DMS153 (cell line): ENCODE results near the gene AKIP1.

ENCODE experiments used
- DNase-seq: peaks from one replicate; lab custom pipeline; 2025; lab: John Stamatoyannopoulos, UW

Gene AKIP1

DNA sequence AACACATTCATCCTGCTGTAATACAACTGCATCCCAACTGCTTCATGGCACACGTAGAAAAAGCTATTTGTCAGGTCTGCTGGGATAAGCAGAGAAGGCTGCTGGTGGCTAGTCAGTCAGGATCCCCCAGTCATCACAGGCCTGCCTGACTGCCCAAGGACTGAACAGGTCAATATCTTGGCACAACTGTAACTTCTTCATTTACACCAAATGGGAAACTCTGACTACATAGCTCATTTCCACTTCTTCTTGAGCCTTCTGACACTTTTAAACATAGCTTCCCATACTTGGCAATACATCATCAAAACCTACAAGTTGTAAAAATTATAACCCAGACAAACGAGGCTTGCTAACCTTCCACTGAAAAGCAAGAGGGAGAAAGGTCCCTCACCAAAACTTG lies 50.4 kb downstream of the AKIP1 start:
- no peak for DNase-seq

DNA sequence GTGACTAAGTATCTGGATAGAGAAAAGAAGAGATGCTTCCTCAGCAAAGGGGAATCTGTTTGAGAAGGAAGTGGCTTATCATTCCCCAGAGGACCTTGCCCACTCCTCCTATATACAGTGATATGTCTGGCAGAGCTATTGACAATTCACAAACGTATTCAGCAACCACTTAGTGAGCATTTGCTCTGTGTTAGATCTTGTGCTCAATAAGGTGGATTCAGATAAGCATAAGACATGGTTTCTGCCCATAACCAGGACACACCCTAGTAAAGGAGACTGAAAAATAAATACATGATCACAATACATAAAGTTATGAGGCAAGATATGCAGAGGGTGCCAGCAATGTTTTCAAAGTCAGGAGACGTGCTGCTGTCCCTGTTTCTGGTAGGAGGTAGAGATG lies 51.9 kb downstream of the AKIP1 start:
- DNase-seq: no peak

DNA sequence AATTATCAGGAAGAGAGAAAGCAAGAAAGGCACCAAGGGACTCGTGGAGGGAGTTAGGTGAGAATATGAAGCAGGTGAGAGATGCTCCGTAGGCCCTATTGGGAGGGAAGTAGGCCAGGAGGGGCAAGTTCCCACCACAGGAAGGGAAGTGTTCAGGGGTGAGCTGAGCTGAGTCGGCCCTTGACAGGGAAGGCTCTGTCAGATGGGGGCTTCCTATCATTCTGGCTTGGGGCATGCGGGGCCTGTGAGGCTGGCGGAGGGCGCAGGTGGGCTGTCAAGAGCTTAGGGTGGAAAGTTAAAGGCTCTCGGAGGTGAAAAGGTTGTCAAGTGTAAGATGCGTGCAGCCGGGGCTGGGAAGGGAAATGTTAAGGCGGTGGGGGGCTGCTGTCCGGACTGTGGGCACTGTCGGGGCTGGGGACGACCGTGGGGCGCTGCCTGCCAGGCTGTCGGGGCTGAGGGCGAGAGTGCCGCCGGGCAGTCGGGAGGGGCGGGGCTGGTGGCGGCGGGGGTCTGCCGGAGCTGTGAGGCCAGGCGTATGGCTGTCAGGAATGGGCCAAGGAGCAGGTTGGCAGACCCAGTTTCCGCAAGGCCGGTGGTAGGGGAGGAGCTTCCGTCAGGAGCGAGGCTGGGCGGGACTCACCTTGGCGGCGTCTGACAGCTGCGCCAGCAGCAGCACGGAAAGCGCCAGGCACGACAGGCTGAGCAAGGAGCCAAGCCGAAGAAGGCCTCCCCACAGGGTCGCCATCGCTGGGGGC lies 52.8 kb downstream of the AKIP1 start:
- peak; percentile 47 for DNase-seq

DNA sequence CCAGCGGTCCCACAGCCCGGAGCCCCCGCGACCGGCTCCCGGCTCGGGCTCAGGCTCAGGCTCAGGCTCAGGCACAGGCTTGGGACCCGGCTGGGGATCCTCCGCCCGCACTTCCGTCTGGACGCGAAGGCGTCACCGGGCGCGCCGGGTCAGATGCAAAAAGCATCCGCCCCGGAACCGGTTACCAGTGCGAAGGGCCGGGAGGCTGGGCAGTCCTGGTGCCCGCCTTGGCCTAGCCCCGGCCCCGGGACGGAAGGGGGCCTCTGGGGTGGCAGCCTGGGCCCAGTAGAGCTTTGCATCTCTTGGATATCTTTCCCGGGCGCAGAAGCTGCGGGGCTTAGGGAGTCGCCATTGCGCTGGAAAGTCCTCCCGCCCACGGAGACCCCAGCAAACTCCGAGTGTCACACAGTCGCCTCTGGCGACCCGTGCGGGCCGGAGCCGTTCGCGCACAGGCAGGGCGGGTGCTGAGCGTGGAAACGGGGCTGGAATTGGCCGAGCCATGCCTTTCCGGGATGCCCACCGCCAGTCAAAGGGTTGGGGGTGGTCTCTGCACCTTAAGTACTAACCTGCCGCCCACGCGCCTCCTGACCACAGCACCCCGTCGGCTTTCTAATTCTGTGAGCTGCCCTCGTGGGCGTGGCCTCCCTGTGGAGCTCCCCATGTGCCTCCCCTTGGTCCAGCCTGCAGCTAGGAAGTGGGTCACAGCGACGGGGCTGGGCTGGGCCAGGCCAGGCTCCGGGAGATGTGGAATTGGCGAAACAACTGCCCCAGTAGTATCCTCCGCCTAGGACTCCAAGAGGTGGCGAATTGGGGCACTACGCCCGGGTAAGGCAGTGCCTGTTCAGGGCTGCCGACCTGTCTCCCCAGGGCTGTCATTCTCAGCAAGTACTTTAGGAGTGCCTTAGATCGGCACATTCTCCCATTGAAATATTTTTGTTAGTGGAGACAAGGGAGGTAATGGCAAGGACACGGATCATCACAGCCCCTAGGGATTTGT lies 53.6 kb downstream of the AKIP1 start, which contains the start of gene TMEM9B:
Gene TMEM9B (minus strand): TSS at position 119 of the 997 bp plus-strand sequence. CDS start 129 bp downstream, outside the sequence.
- peak; percentile 77 for DNase-seq

DNA sequence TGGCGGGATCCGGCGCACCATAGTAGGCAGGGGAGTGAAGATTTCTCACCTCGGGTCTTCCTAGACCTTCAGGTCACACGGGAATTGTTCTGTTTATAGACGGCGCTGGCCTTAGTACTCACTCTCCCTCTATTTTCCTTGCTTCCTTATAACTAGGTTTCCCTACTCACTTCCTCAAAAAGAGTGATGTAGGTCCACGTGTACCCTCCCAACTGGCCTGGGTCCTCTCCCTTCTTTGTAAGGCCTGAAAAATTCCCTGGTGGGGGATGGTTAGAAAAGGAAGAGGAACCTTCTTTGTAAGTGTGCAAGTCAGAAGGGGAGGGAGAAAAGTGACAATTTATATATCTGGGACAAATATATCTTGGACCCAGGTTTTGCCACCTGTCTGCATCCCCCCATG lies 56.2 kb downstream of the AKIP1 start:
- no peak for DNase-seq
